HepG2 (cell line): Measurements from ENCODE around the gene OVCA2. TPM values are rescaled to one million over a fixed set of nuclear protein-coding genes. Genes with fewer than 3 reads are reported as not detected.

Source experiments
- AGO2 ChIP-seq: fragments of 200-400 bp; formaldehyde crosslinking; optimal IDR thresholded peaks from 2 replicates; pipeline ENCODE3; 2017; ENCODE audit warnings: mild to moderate bottlenecking, low read depth, low read length, moderate library complexity
- CHD2 ChIP-seq: IDR thresholded peaks from 2 replicates; pipeline ENCODE4 v1.6.1; 2011; ENCODE audit warnings: low read depth, low read length, improper control_type of control experiment
- DMTF1 ChIP-seq: sonication (generic); formaldehyde crosslinking; IDR thresholded peaks from 2 replicates; pipeline ENCODE4 v1.4.0; 2020; ENCODE audit warnings: mild to moderate bottlenecking, missing genetic modification reagents
- DR1 ChIP-seq: sonication (generic); formaldehyde crosslinking; IDR thresholded peaks from 2 replicates; pipeline ENCODE4 v1.8.0; 2021; ENCODE audit warnings: mild to moderate bottlenecking, missing genetic modification reagents, inconsistent platforms
- GATA4 ChIP-seq: sonication (generic); IDR thresholded peaks from 2 replicates; pipeline ENCODE4 v1.6.1; 2016; ENCODE audit warnings: antibody characterized with exemption, low read depth, borderline replicate concordance
- GATAD1 ChIP-seq: IDR thresholded peaks from 2 replicates; pipeline ENCODE4 v1.6.1; 2016; ENCODE audit warnings: missing genetic modification reagents, missing compliant biosample characterization
- JUN ChIP-seq: sonication (generic); formaldehyde crosslinking; IDR thresholded peaks from 2 replicates; pipeline ENCODE4 v1.4.0; 2020; ENCODE audit warnings: mild to moderate bottlenecking, missing genetic modification reagents
- KDM5A ChIP-seq: fragments of 200-600 bp; sonication (generic); IDR thresholded peaks from 2 replicates; pipeline ENCODE4 v1.7.0; 2018; ENCODE audit warnings: antibody characterized with exemption, mild to moderate bottlenecking, low read length, borderline replicate concordance
- SETDB1 ChIP-seq: sonication (generic); formaldehyde crosslinking; IDR thresholded peaks from 2 replicates; pipeline ENCODE4 v1.5.1; 2020; ENCODE audit warnings: missing genetic modification reagents, mild to moderate bottlenecking, borderline replicate concordance
- SNRNP70 ChIP-seq: fragments of 200-400 bp; formaldehyde crosslinking; IDR thresholded peaks from 2 replicates; pipeline ENCODE4 v1.6.1; 2017; ENCODE audit warnings: mild to moderate bottlenecking, low read depth, low read length, moderate library complexity
- TBX2 ChIP-seq: sonication (generic); formaldehyde crosslinking; IDR thresholded peaks from 2 replicates; pipeline ENCODE4 v1.5.0; 2020; ENCODE audit warnings: missing genetic modification reagents, mild to moderate bottlenecking, borderline replicate concordance
- ZBTB25 ChIP-seq: IDR thresholded peaks from 2 replicates; pipeline ENCODE4 v1.6.1; 2018; ENCODE audit warnings: missing genetic modification reagents
- ZEB1 ChIP-seq: IDR thresholded peaks from 2 replicates; pipeline ENCODE4 v1.6.1; 2012; ENCODE audit warnings: mild to moderate bottlenecking, low read depth, inconsistent platforms; ENCODE audit not compliant: insufficient replicate concordance
- ZHX2 ChIP-seq, 2 experiments: sonication (generic) in 1 of 2; formaldehyde crosslinking in 1 of 2; IDR thresholded peaks; 2 replicates each; pipeline versions ENCODE4 v1.6.1 to v1.9.0; 2014 to 2022; ENCODE audit warnings: antibody characterized with exemption in 1 of 2, borderline replicate concordance in 1 of 2, inconsistent platforms in 1 of 2, low read depth in 1 of 2, missing genetic modification reagents in 1 of 2
- ZNF329 ChIP-seq: sonication (generic); formaldehyde crosslinking; IDR thresholded peaks from 2 replicates; pipeline ENCODE4 v1.9.0; 2021; ENCODE audit warnings: low read depth, mild to moderate bottlenecking, missing genetic modification reagents
- ZNF33B ChIP-seq: sonication (generic); formaldehyde crosslinking; IDR thresholded peaks from 2 replicates; pipeline ENCODE4 v1.5.1; 2020; ENCODE audit warnings: mild to moderate bottlenecking, missing genetic modification reagents
- ZNF543 ChIP-seq: sonication (generic); formaldehyde crosslinking; IDR thresholded peaks from 2 replicates; pipeline ENCODE4 v1.4.0; 2020; ENCODE audit warnings: mild to moderate bottlenecking, missing genetic modification reagents
- ZNF761 ChIP-seq: sonication (generic); formaldehyde crosslinking; conservative IDR thresholded peaks from 2 replicates; pipeline ENCODE4 v1.4.0; 2020; ENCODE audit warnings: mild to moderate bottlenecking, missing genetic modification reagents
- ZNF879 ChIP-seq: sonication (generic); formaldehyde crosslinking; IDR thresholded peaks from 2 replicates; pipeline ENCODE4 v1.8.1; 2023; ENCODE audit warnings: missing genetic modification reagents
- ZSCAN20 ChIP-seq: sonication (generic); formaldehyde crosslinking; IDR thresholded peaks from 2 replicates; pipeline ENCODE4 v1.4.0; 2020; ENCODE audit warnings: missing genetic modification reagents, mild to moderate bottlenecking, borderline replicate concordance
- polyA plus RNA-seq, 8 experiments: library from polyadenylated mRNA; depleted of rRNA in 3 of 8; stranded (reverse) in 7 of 8; unstranded in 1 of 8; fragments of >200 nt; fragmentation: Illumina TruSeq in 4 of 8; extraction: Trizol in 4 of 8; gene quantifications; 2 replicates each; pipeline versions ENCODE4 v1.2.1 to v1.2.3, GENCODE V29; 2011 to 2016; ENCODE audit warnings: low read depth in 4 of 8, missing spikeins in 1 of 8, mixed read lengths in 1 of 8; ENCODE audit not compliant: insufficient read depth in 1 of 8
- total RNA-seq, 5 experiments: library from RNA; depleted of rRNA; stranded (reverse); fragments of >200 nt; fragmentation: Illumina TruSeq; extraction: Trizol; gene quantifications; 2 replicates each; pipeline ENCODE4 v1.2.3, GENCODE V29; 2016; ENCODE audit warnings: low read depth in 1 of 5

OVCA2 gene
- total and polyA plus RNA-seq, 2 of the 13 experiments (the other 11 are each of a cell fraction or from before 2014, with no cell fraction given): 23.7 to 28.2 TPM

GRCh38 chr17:2053380-2054261 is 11.8 kb downstream of the OVCA2 start (continued):
- TF ChIP-seq KDM5A (no peak), ZNF879 (CRISPR knock-in tag) (no peak), ZBTB25 (CRISPR knock-in tag) (no peak), DMTF1 (CRISPR knock-in tag) (no peak), DR1 (no peak), GATA4 (no peak), AGO2 (no peak), GATAD1 (CRISPR knock-in tag) (no peak), ZNF543 (CRISPR knock-in tag) (no peak), ZHX2 (IDR thresholded peaks at IDR 0.05; ENCODE audit: low read depth) (no peak), ZHX2 (CRISPR knock-in tag; IDR thresholded peaks at IDR 0.05; ENCODE audit: borderline replicate concordance) (no peak), SETDB1 (no peak), SNRNP70 (no peak), JUN (no peak), ZNF761 (CRISPR knock-in tag) (no peak), ZNF329 (CRISPR knock-in tag) (no peak), ZEB1 (no peak), ZSCAN20 (CRISPR knock-in tag) (no peak; the same call in 1 of the 2 replicates), ZNF33B (no peak), CHD2 (0 out of 2 replicates have a peak, but pooled peaks have one; percentile 32), TBX2 (CRISPR knock-in tag) (peak; percentile 67)
